ENCODE measurements around the gene NAALADL2.

DNA sequence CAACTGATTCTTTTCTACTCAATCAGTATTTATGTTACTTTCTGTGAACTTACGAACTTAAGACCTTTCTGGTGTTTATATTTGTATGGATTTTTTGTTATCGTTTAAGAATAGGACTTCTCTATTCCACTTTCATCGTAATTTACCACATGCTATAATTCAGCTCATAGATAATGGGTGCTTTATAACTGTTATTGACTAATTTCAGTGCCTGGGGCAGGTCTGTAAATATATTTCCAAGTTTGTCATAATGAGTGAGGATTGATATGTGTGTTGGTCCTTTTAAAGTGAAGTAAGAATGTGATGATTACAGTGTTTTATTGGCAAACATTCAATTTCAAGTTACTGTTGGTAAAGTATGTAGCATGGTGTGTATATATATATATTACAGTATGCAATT is 1.8 kb upstream of the NAALADL2 start:
- TF ChIP-seq EZH2 (IDR thresholded peaks at IDR 0.05) = no peak
- TF ChIP-seq POLR2AphosphoS5 (IDR thresholded peaks at IDR 0.05; ENCODE audit: borderline replicate concordance, low read depth, low read length) = no peak
